Adrenal gland (tissue), 5 donors: Measurements from ENCODE around the gene FLT1.

ENCODE experiments used
- POLR2A ChIP-seq, 2 donors: fragments of 450-650 bp; IDR thresholded peaks; one replicate each; pipeline ENCODE4 v1.6.1; 2017; ENCODE audit warnings: antibody characterized with exemption in 2 of 2, mild to moderate bottlenecking in 2 of 2, moderate library complexity in 1 of 2
- TF ChIP-seq, protein P1 (sequence below), 6 experiments: fragments of 450-650 bp in 4 of 6; fragments of 200-600 bp in 2 of 6; sonication (generic) in 1 of 6; IDR thresholded peaks; 1 replicate in 5 of 6; 2 replicates in 1 of 6; pipeline versions ENCODE4 v1.5.1 to v1.8.0; 2016 to 2021; ENCODE audit warnings: antibody characterized with exemption in 6 of 6, mild to moderate bottlenecking in 2 of 6, moderate library complexity in 1 of 6
- donor health status: DM: no; HTN: no; CAD: no.

DNA sequence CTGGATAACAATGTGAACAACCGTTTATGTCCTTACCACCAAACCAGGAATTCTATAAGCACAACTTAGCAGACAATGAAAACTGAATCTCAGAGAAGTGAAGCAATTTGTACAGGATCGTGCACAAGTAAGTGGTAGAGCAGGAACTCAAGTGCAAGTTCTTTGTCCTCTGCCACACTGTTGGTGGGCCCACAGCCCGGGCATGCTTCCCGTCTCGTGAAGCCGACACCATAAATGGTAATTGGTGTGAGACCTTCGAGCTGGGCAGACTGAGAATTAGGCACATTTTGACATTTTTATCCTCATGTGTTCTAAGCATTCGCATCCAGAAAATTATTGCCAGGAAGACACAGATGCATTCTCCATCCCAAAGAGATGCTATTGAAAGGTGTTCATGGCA, 27.9 kb upstream of the FLT1 start:
- TF ChIP-seq, protein P1, sequence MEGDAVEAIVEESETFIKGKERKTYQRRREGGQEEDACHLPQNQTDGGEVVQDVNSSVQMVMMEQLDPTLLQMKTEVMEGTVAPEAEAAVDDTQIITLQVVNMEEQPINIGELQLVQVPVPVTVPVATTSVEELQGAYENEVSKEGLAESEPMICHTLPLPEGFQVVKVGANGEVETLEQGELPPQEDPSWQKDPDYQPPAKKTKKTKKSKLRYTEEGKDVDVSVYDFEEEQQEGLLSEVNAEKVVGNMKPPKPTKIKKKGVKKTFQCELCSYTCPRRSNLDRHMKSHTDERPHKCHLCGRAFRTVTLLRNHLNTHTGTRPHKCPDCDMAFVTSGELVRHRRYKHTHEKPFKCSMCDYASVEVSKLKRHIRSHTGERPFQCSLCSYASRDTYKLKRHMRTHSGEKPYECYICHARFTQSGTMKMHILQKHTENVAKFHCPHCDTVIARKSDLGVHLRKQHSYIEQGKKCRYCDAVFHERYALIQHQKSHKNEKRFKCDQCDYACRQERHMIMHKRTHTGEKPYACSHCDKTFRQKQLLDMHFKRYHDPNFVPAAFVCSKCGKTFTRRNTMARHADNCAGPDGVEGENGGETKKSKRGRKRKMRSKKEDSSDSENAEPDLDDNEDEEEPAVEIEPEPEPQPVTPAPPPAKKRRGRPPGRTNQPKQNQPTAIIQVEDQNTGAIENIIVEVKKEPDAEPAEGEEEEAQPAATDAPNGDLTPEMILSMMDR (IDR thresholded peaks at IDR 0.05), result no peak
- no peak for TF ChIP-seq POLR2A (IDR thresholded peaks at IDR 0.05)
